CD8-positive, alpha-beta memory T cell (primary cell): Measurements from ENCODE around the gene SLC24A3. TPM values are rescaled to one million over a fixed set of nuclear protein-coding genes. Genes with fewer than 3 reads are reported as not detected.
A peak's percentile ranks its signal among the peaks of the same experiment; 100 is the strongest.

Experiments used
- CTCF ChIA-PET: fragments of 350-600 bp; sonication (Branson Sonifier 250); formaldehyde crosslinking; loops from one replicate; lab custom pipeline; 2021; ENCODE audit warnings: antibody characterized with exemption; lab: Charles Lee
- POLR2A ChIA-PET: fragments of 350-600 bp; sonication (Branson Sonifier 250); formaldehyde crosslinking; loops from one replicate; lab custom pipeline; 2021; ENCODE audit warnings: antibody characterized with exemption; lab: Charles Lee
- DNase-seq, 5 donors: peaks; one replicate each; pipeline versions ENCODE4 v3.0.0 to v3.0.0-alpha.2; 2020 to 2022; ENCODE audit warnings: mixed read lengths in 1 of 5
- H3K27ac ChIP-seq: one replicate; pipeline ENCODE4 v1.7.0; 2013; ENCODE audit warnings: low read depth, mild to moderate bottlenecking, low read length, moderate library complexity
- H3K27me3 ChIP-seq: 2 replicates; pipeline ENCODE4 v1.7.0; 2013; ENCODE audit warnings: low read length, mild to moderate bottlenecking; ENCODE audit not compliant: insufficient read depth, poor library complexity, severe bottlenecking
- H3K36me3 ChIP-seq: 2 replicates; pipeline ENCODE4 v1.7.0; 2013; ENCODE audit warnings: mild to moderate bottlenecking, low read length, moderate library complexity; ENCODE audit not compliant: insufficient read depth
- H3K4me1 ChIP-seq: 2 replicates; pipeline ENCODE4 v1.7.0; 2013; ENCODE audit warnings: mild to moderate bottlenecking, low read length, moderate library complexity; ENCODE audit not compliant: insufficient read depth
- H3K4me3 ChIP-seq: 2 replicates; pipeline ENCODE4 v1.7.0; 2013; ENCODE audit warnings: mild to moderate bottlenecking, low read length
- H3K9me3 ChIP-seq: 2 replicates; pipeline ENCODE4 v1.7.0; 2013; ENCODE audit warnings: mild to moderate bottlenecking, low read length
- H3K27ac Mint-ChIP-seq, 8 donors: one replicate each; pipeline ENCODE4 v1.8.0; 2020 to 2021; ENCODE audit warnings: mixed read lengths in 8 of 8, mild to moderate bottlenecking in 6 of 8, inconsistent platforms in 3 of 8, moderate library complexity in 3 of 8
- H3K27me3 Mint-ChIP-seq, 2 donors: one replicate each; pipeline ENCODE4 v1.8.0; 2020 to 2021; ENCODE audit warnings: mixed read lengths in 2 of 2, mild to moderate bottlenecking in 1 of 2, moderate library complexity in 1 of 2
- H3K36me3 Mint-ChIP-seq, 3 donors: one replicate each; pipeline ENCODE4 v1.8.0; 2020 to 2021; ENCODE audit warnings: mixed read lengths in 3 of 3, inconsistent platforms in 1 of 3, mild to moderate bottlenecking in 1 of 3
- H3K4me1 Mint-ChIP-seq, 3 donors: one replicate each; pipeline ENCODE4 v1.8.0; 2020 to 2021; ENCODE audit warnings: mixed read lengths in 3 of 3, inconsistent platforms in 1 of 3, mild to moderate bottlenecking in 1 of 3
- H3K4me3 Mint-ChIP-seq, 7 donors: one replicate each; pipeline ENCODE4 v1.8.0; 2020 to 2021; ENCODE audit warnings: mixed read lengths in 7 of 7, mild to moderate bottlenecking in 6 of 7, moderate library complexity in 4 of 7, inconsistent platforms in 2 of 7
- H3K9me3 Mint-ChIP-seq, 5 donors: one replicate each; pipeline ENCODE4 v1.8.0; 2020 to 2022; ENCODE audit warnings: mixed read lengths in 5 of 5, mild to moderate bottlenecking in 3 of 5, moderate library complexity in 2 of 5, inconsistent platforms in 1 of 5
- polyA plus RNA-seq: library from polyadenylated mRNA; unstranded; fragments of 300-500 nt; fragmentation: Illumina TruSeq; gene quantifications from one replicate; pipeline ENCODE4 v1.2.3, GENCODE V29; 2021
- total RNA-seq, 2 experiments: library from RNA; stranded (reverse); gene quantifications; one replicate each; pipeline ENCODE4 v1.2.3, GENCODE V29; 2021

Gene SLC24A3
- total RNA-seq (not detected), polyA plus RNA-seq (not detected)

GRCh38 chr20:19212469-19212815 lies at the start of gene SLC24A3:
Gene SLC24A3 (plus strand): TSS chr20:19212642.
- no peak for DNase-seq
- peaks cover 0 to 11% (median 0%) of the 10 kb centered on the region in 3 donors for H3K4me1 Mint-ChIP-seq
- H3K27ac Mint-ChIP-seq: peak within 1 kb of the TSS in 1 of 8 donors; percentile 29
- H3K9me3 Mint-ChIP-seq: peaks cover 0 to 9% (median 2%) of the 10 kb centered on the region in 5 donors
- H3K36me3 ChIP-seq: no peaks in the 10 kb centered on the region
- no peak within 1 kb of the TSS for H3K4me3 ChIP-seq
- H3K9me3 ChIP-seq: no peaks in the 10 kb centered on the region
- H3K4me3 Mint-ChIP-seq: peak within 1 kb of the TSS in 2 of 7 donors; percentile 14 to 63
- H3K27ac ChIP-seq: no peak within 1 kb of the TSS
- ChIA-PET POLR2A (no interaction called here), CTCF (no interaction called here)
- peaks cover 3% of the 10 kb centered on the region for H3K27me3 ChIP-seq
- no peaks in the 10 kb centered on the region for H3K36me3 Mint-ChIP-seq
- H3K27me3 Mint-ChIP-seq: peaks cover 29 to 50% of the 10 kb centered on the region in 2 donors
- H3K4me1 ChIP-seq: no peaks in the 10 kb centered on the region

- Histone ChIP-seq H3K9me3 (no peaks in the 10 kb centered on the region), H3K4me3 (no peak overlapping the region), H3K36me3 (no peaks in the 10 kb centered on the region), H3K27me3 (no peaks in the 10 kb centered on the region), H3K27ac (no peak overlapping the region), H3K4me1 (no peaks in the 10 kb centered on the region)
- Mint-ChIP-seq H3K27ac (no peak overlapping the region), H3K36me3 (no peaks in the 10 kb centered on the region), H3K4me1 (no peaks in the 10 kb centered on the region), H3K4me3 (no peak overlapping the region), H3K9me3 (peaks cover 4 to 10% (median 6%) of the 10 kb centered on the region in 5 donors), H3K27me3 (peaks cover 7 to 24% of the 10 kb centered on the region in 2 donors)
- CTCF ChIA-PET: no interaction called here
- no peak for DNase-seq
- POLR2A ChIA-PET: no interaction called here
These were observed 42.3 kb upstream of the SLC24A3 start for GRCh38 chr20:19170148-19170547.

- Mint-ChIP-seq H3K4me1 (no peaks in the 10 kb centered on the region), H3K27ac (no peak overlapping the region), H3K4me3 (no peak overlapping the region), H3K36me3 (no peaks in the 10 kb centered on the region), H3K27me3 (peaks cover 9 to 24% of the 10 kb centered on the region in 2 donors), H3K9me3 (peaks cover 4 to 12% (median 5%) of the 10 kb centered on the region in 5 donors)
- POLR2A ChIA-PET: no interaction called here
- no peak overlapping the region for H3K27ac ChIP-seq
- H3K9me3 ChIP-seq: no peaks in the 10 kb centered on the region
- DNase-seq: no peak
- no peaks in the 10 kb centered on the region for H3K36me3 ChIP-seq
- no peak overlapping the region for H3K4me3 ChIP-seq
- no peaks in the 10 kb centered on the region for H3K27me3 ChIP-seq
- no peaks in the 10 kb centered on the region for H3K4me1 ChIP-seq
- CTCF ChIA-PET: no interaction called here
These were observed 39.8 kb upstream of the SLC24A3 start for GRCh38 chr20:19172637-19173036.

GRCh38 chr20:19176470-19177052 lies 35.9 kb upstream of the SLC24A3 start:
- H3K9me3 Mint-ChIP-seq: peaks cover 0 to 4% (median 2%) of the 10 kb centered on the region in 5 donors
- ChIA-PET CTCF (no interaction called here), POLR2A (no interaction called here)
- DNase-seq: no peak
- no peak overlapping the region for H3K4me3 Mint-ChIP-seq
- no peaks in the 10 kb centered on the region for H3K4me1 ChIP-seq
- no peaks in the 10 kb centered on the region for H3K4me1 Mint-ChIP-seq
- H3K27ac Mint-ChIP-seq: no peak overlapping the region
- H3K27me3 Mint-ChIP-seq: peaks cover 2 to 5% of the 10 kb centered on the region in 2 donors
- H3K9me3 ChIP-seq: no peaks in the 10 kb centered on the region
- H3K27me3 ChIP-seq: no peaks in the 10 kb centered on the region
- H3K36me3 Mint-ChIP-seq: no peaks in the 10 kb centered on the region
- no peaks in the 10 kb centered on the region for H3K36me3 ChIP-seq
- no peak overlapping the region for H3K4me3 ChIP-seq
- H3K27ac ChIP-seq: no peak overlapping the region

GRCh38 chr20:19181552-19181951 lies 30.9 kb upstream of the SLC24A3 start:
- POLR2A ChIA-PET: no interaction called here
- Histone ChIP-seq H3K36me3 (no peaks in the 10 kb centered on the region), H3K27ac (no peak overlapping the region), H3K4me1 (no peaks in the 10 kb centered on the region), H3K27me3 (no peaks in the 10 kb centered on the region), H3K9me3 (no peaks in the 10 kb centered on the region), H3K4me3 (no peak overlapping the region)
- Mint-ChIP-seq H3K27me3 (peaks cover 0 to 5% of the 10 kb centered on the region in 2 donors), H3K4me1 (no peaks in the 10 kb centered on the region), H3K36me3 (no peaks in the 10 kb centered on the region), H3K4me3 (no peak overlapping the region), H3K27ac (no peak overlapping the region), H3K9me3 (peaks cover 0 to 2% (median 0%) of the 10 kb centered on the region in 5 donors)
- CTCF ChIA-PET: no interaction called here
- no peak for DNase-seq

GRCh38 chr20:19185083-19185482 lies 27.4 kb upstream of the SLC24A3 start:
- no peak overlapping the region for H3K27ac Mint-ChIP-seq
- no peak for DNase-seq
- H3K36me3 Mint-ChIP-seq: no peaks in the 10 kb centered on the region

GRCh38 chr20:19193349-19193748 lies 19.1 kb upstream of the SLC24A3 start:
- no peak for DNase-seq
- Mint-ChIP-seq H3K27ac (no peak overlapping the region), H3K27me3 (no peaks in the 10 kb centered on the region)

More at GRCh38 chr20:19185083-19185482, 27.4 kb upstream of the SLC24A3 start:
- H3K4me3 ChIP-seq: no peak overlapping the region
- POLR2A ChIA-PET: no interaction called here
- H3K36me3 ChIP-seq: no peaks in the 10 kb centered on the region
- no peak overlapping the region for H3K27ac ChIP-seq
- H3K9me3 ChIP-seq: no peaks in the 10 kb centered on the region
- Mint-ChIP-seq H3K4me3 (no peak overlapping the region), H3K9me3 (peaks cover 0 to 5% (median 3%) of the 10 kb centered on the region in 5 donors), H3K27me3 (no peaks in the 10 kb centered on the region), H3K4me1 (no peaks in the 10 kb centered on the region)
- CTCF ChIA-PET: no interaction called here
- H3K27me3 ChIP-seq: no peaks in the 10 kb centered on the region
- no peaks in the 10 kb centered on the region for H3K4me1 ChIP-seq

GRCh38 chr20:19205981-19206396 lies 6.5 kb upstream of the SLC24A3 start:
- Histone ChIP-seq H3K27ac (no peak overlapping the region), H3K4me3 (no peak overlapping the region), H3K27me3 (peaks cover 3% of the 10 kb centered on the region), H3K4me1 (no peaks in the 10 kb centered on the region), H3K9me3 (no peaks in the 10 kb centered on the region), H3K36me3 (no peaks in the 10 kb centered on the region)
- DNase-seq: peak; percentile 10 to 61 (median 32)
- Mint-ChIP-seq H3K9me3 (peaks cover 0 to 2% (median 2%) of the 10 kb centered on the region in 5 donors), H3K4me3 (no peak overlapping the region), H3K4me1 (no peaks in the 10 kb centered on the region), H3K27ac (no peak overlapping the region), H3K27me3 (peaks cover 16 to 35% of the 10 kb centered on the region in 2 donors), H3K36me3 (no peaks in the 10 kb centered on the region)
- ChIA-PET CTCF (interaction anchor here (0.7 kb wide), 1 partner anchor 16 kb away, joined by 4 read pairs; no protein-coding TSS in a partner anchor), POLR2A (no interaction called here)

More at GRCh38 chr20:19193349-19193748, 19.1 kb upstream of the SLC24A3 start:
- Histone ChIP-seq H3K36me3 (no peaks in the 10 kb centered on the region), H3K4me3 (no peak overlapping the region), H3K9me3 (no peaks in the 10 kb centered on the region), H3K27ac (no peak overlapping the region), H3K27me3 (no peaks in the 10 kb centered on the region), H3K4me1 (no peaks in the 10 kb centered on the region)
- H3K36me3 Mint-ChIP-seq: no peaks in the 10 kb centered on the region
- ChIA-PET POLR2A (no interaction called here), CTCF (no interaction called here)
- H3K9me3 Mint-ChIP-seq: peaks cover 0 to 6% (median 0%) of the 10 kb centered on the region in 5 donors
- H3K4me3 Mint-ChIP-seq: no peak overlapping the region
- no peaks in the 10 kb centered on the region for H3K4me1 Mint-ChIP-seq
